Measurements from ENCODE around the gene BMP8B. TPM values are rescaled to one million over a fixed set of nuclear protein-coding genes. Genes with fewer than 3 reads are reported as not detected.
"Not testable (repeated sequence)": the region's sequence is repeated elsewhere in the genome, so short reads cannot be mapped to it uniquely, and the experiment has no call there.

The BMP8B gene
- total RNA-seq, 1 donor from 2014 or later: 0.10 TPM

DNA sequence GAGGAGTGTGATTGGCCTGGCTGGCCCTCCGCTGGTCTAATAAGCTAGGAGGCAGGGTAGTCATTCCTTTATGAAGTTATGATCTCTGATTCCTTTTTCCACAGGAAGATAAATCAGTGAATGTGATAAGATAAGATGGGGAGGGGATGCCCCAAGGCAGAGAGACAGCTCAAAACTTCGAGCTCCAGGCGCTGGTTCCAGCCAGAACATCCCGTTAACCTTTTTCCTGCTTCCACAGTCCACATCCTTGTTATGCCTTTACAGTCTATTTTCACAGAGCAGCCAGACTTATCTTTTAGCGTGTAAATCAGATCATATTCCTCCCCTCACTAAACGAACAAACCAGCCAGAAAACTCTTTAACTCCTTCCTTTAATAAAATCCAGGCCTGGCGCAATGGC, 38.5 kb upstream of the BMP8B start:
- no peak for TF ChIP-seq CTCF (IDR thresholded peaks at IDR 0.05; ENCODE audit: unreplicated experiment)
- Mint-ChIP-seq H3K4me1 (ENCODE audit: unreplicated experiment) (peaks cover 42% of the 10 kb centered on the region), H3K27ac (ENCODE audit: unreplicated experiment) (peak overlapping the region; percentile 88), H3K4me3 (ENCODE audit: unreplicated experiment) (peak overlapping the region; percentile 21), H3K9me3 (ENCODE audit: unreplicated experiment) (no peaks in the 10 kb centered on the region), H3K27me3 (ENCODE audit: unreplicated experiment) (no peaks in the 10 kb centered on the region), H3K36me3 (ENCODE audit: low read depth, unreplicated experiment) (no peaks in the 10 kb centered on the region)
- no peak for DNase-seq (ENCODE audit: low spot score)

- no peaks in the 10 kb centered on the region for H3K27me3 Mint-ChIP-seq (ENCODE audit: unreplicated experiment)
- no peak for TF ChIP-seq CTCF (IDR thresholded peaks at IDR 0.05; ENCODE audit: unreplicated experiment)
- no peaks in the 10 kb centered on the region for H3K36me3 Mint-ChIP-seq (ENCODE audit: low read depth, unreplicated experiment)
- no peak overlapping the region for H3K4me3 Mint-ChIP-seq (ENCODE audit: unreplicated experiment)
- H3K4me1 Mint-ChIP-seq (ENCODE audit: unreplicated experiment): peaks cover 42% of the 10 kb centered on the region
- peak; percentile 17 for DNase-seq (ENCODE audit: low spot score)
- no peaks in the 10 kb centered on the region for H3K9me3 Mint-ChIP-seq (ENCODE audit: unreplicated experiment)
- H3K27ac Mint-ChIP-seq (ENCODE audit: unreplicated experiment): peak overlapping the region; percentile 88
Measured at GRCh38 chr1:39826583-39826982, 37.9 kb upstream of the BMP8B start.

DNA sequence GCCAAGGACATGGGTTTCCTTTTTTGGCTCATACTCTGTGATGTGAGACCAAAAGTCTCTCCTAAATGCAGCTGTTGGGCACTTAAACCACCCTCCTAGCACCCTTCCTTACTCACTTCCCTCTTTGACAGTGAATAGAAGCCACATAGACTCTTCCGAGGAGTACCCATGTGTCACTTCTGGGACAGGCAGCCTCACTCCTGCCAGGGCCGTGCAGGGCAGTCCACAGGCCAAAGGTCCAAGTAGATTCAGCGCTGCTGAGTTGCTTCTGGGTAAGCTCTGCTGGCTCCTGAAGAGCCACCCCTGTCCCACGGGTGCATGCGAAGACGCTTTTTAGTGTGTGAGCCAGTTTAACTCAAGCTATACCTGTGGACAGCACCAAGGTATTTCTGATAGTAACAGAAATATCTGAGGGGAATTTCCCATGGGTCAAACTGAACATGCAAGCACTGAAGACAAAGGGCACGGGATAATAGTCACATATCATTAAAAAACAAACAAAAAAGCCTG, 36.8 kb upstream of the BMP8B start:
- no peaks in the 10 kb centered on the region for H3K9me3 Mint-ChIP-seq (ENCODE audit: unreplicated experiment)
- H3K27me3 Mint-ChIP-seq (ENCODE audit: unreplicated experiment): no peaks in the 10 kb centered on the region
- TF ChIP-seq CTCF (IDR thresholded peaks at IDR 0.05; ENCODE audit: unreplicated experiment): no peak
- H3K27ac Mint-ChIP-seq (ENCODE audit: unreplicated experiment): peak overlapping the region; percentile 36
- peaks cover 39% of the 10 kb centered on the region for H3K4me1 Mint-ChIP-seq (ENCODE audit: unreplicated experiment)
- H3K4me3 Mint-ChIP-seq (ENCODE audit: unreplicated experiment): no peak overlapping the region
- DNase-seq (ENCODE audit: low spot score): no peak
- no peaks in the 10 kb centered on the region for H3K36me3 Mint-ChIP-seq (ENCODE audit: low read depth, unreplicated experiment)

- not testable (repeated sequence) for H3K27me3 Mint-ChIP-seq (ENCODE audit: unreplicated experiment); H3K27ac Mint-ChIP-seq (ENCODE audit: unreplicated experiment); H3K4me3 Mint-ChIP-seq (ENCODE audit: unreplicated experiment); H3K9me3 Mint-ChIP-seq (ENCODE audit: unreplicated experiment); H3K36me3 Mint-ChIP-seq (ENCODE audit: low read depth, unreplicated experiment); DNase-seq (ENCODE audit: low spot score)
- peaks cover 26% of the 10 kb centered on the region for H3K4me1 Mint-ChIP-seq (ENCODE audit: unreplicated experiment)
Measured at GRCh38 chr1:39823450-39823849, 34.8 kb upstream of the BMP8B start.

DNA sequence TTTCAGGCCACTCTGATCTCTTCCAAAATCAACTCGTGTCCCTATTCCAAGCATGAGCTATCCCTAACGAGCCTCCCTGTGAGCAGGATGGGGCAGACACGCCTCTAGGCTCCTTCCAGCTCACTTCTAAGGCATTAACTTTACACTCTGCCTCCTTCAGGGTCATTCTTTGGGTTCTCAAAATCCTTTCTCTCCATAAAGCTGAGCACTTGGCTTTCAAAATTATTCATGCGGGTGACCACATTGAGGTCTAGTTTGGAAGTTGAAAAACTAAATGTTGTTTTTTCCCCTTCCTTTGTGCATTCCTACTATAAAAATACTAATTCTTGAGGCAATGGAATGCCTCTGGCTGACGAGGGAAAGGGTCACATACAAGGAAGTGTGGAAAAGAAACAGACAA, 33.5 kb upstream of the BMP8B start:
- TF ChIP-seq CTCF (IDR thresholded peaks at IDR 0.05; ENCODE audit: unreplicated experiment): no peak
- DNase-seq (ENCODE audit: low spot score): no peak
- Mint-ChIP-seq H3K4me1 (ENCODE audit: unreplicated experiment) (peaks cover 21% of the 10 kb centered on the region), H3K4me3 (ENCODE audit: unreplicated experiment) (peak overlapping the region; percentile 45), H3K9me3 (ENCODE audit: unreplicated experiment) (no peaks in the 10 kb centered on the region), H3K27ac (ENCODE audit: unreplicated experiment) (no peak overlapping the region), H3K27me3 (ENCODE audit: unreplicated experiment) (peaks cover 7% of the 10 kb centered on the region), H3K36me3 (ENCODE audit: low read depth, unreplicated experiment) (no peaks in the 10 kb centered on the region)
